RWPE2 (cell line): Measurements from ENCODE around the gene MRPL37.

ENCODE experiments used
- ATAC-seq: fragments of 200-7000 bp; cut with Tn5 transposase; 3 replicates; pipeline ENCODE4 v1.9.1; 2021; ENCODE audit warnings: low read depth
- DNase-seq: peaks from one replicate; pipeline ENCODE4 v3.0.0-alpha.2; 2020; ENCODE audit warnings: low spot score
- H3K27ac ChIP-seq: fragments of 450-650 bp; 2 replicates; pipeline ENCODE4 v1.5.1; 2017; ENCODE audit warnings: mild to moderate bottlenecking; ENCODE audit not compliant: poor library complexity, severe bottlenecking
- H3K27me3 ChIP-seq: fragments of 250-450 bp; sonication (Bioruptor Pico); 2 replicates; pipeline ENCODE4 v1.5.1; 2021; ENCODE audit warnings: mild to moderate bottlenecking, moderate library complexity; ENCODE audit not compliant: insufficient read depth, poor library complexity, severe bottlenecking
- H3K36me3 ChIP-seq: fragments of 250-450 bp; sonication (Bioruptor Pico); 2 replicates; pipeline ENCODE4 v1.5.1; 2020; ENCODE audit warnings: low read depth, mild to moderate bottlenecking, moderate library complexity
- H3K4me1 ChIP-seq: fragments of 250-450 bp; sonication (Bioruptor Pico); 2 replicates; pipeline ENCODE4 v1.5.1; 2021; ENCODE audit warnings: mild to moderate bottlenecking, moderate library complexity; ENCODE audit not compliant: insufficient read depth, poor library complexity, severe bottlenecking
- H3K4me3 ChIP-seq: fragments of 250-450 bp; sonication (Bioruptor Pico); 2 replicates; pipeline ENCODE4 v1.5.1; 2021; ENCODE audit warnings: mild to moderate bottlenecking, moderate library complexity; ENCODE audit not compliant: severe bottlenecking
- H3K9me3 ChIP-seq: fragments of 250-450 bp; sonication (Bioruptor Pico); 2 replicates; pipeline ENCODE4 v1.5.1; 2021; ENCODE audit warnings: mild to moderate bottlenecking, moderate library complexity; ENCODE audit not compliant: severe bottlenecking
- TF ChIP-seq, protein P1 (sequence below): fragments of 450-650 bp; IDR thresholded peaks from one replicate; pipeline ENCODE4 v1.5.1; 2017; ENCODE audit warnings: mild to moderate bottlenecking, moderate library complexity; ENCODE audit not compliant: poor library complexity, severe bottlenecking

The MRPL37 gene

GRCh38 chr1:54234284-54234683 lies 34.3 kb downstream of the MRPL37 start:
- Histone ChIP-seq H3K36me3 (no peaks in the 10 kb centered on the region), H3K4me1 (no peaks in the 10 kb centered on the region), H3K27ac (no peak overlapping the region), H3K4me3 (no peak overlapping the region), H3K27me3 (no peaks in the 10 kb centered on the region), H3K9me3 (no peaks in the 10 kb centered on the region)
- ATAC-seq (no peak), DNase-seq (no peak)
- TF ChIP-seq, protein P1, sequence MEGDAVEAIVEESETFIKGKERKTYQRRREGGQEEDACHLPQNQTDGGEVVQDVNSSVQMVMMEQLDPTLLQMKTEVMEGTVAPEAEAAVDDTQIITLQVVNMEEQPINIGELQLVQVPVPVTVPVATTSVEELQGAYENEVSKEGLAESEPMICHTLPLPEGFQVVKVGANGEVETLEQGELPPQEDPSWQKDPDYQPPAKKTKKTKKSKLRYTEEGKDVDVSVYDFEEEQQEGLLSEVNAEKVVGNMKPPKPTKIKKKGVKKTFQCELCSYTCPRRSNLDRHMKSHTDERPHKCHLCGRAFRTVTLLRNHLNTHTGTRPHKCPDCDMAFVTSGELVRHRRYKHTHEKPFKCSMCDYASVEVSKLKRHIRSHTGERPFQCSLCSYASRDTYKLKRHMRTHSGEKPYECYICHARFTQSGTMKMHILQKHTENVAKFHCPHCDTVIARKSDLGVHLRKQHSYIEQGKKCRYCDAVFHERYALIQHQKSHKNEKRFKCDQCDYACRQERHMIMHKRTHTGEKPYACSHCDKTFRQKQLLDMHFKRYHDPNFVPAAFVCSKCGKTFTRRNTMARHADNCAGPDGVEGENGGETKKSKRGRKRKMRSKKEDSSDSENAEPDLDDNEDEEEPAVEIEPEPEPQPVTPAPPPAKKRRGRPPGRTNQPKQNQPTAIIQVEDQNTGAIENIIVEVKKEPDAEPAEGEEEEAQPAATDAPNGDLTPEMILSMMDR, result no peak

DNA sequence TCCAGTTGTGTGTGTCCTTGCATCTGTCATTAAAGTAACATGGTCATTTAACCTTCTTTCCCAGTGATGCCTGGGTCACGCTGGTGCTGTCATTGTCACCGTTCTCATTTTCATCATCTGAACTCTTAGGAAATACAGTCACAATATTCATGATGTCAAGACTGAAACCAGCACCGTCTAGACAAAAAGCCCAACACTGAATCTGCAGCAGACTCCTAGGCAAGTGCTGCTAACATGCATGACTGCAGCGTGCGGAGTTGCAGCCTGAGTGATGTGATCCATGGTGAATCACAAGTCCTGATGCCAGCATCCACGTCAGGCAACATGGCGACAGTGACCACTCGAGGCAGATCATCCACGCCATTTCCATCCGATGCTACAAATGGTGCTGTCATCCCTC lies 37.6 kb downstream of the MRPL37 start:
- Histone ChIP-seq H3K36me3 (no peaks in the 10 kb centered on the region), H3K27ac (no peak overlapping the region)

DNA sequence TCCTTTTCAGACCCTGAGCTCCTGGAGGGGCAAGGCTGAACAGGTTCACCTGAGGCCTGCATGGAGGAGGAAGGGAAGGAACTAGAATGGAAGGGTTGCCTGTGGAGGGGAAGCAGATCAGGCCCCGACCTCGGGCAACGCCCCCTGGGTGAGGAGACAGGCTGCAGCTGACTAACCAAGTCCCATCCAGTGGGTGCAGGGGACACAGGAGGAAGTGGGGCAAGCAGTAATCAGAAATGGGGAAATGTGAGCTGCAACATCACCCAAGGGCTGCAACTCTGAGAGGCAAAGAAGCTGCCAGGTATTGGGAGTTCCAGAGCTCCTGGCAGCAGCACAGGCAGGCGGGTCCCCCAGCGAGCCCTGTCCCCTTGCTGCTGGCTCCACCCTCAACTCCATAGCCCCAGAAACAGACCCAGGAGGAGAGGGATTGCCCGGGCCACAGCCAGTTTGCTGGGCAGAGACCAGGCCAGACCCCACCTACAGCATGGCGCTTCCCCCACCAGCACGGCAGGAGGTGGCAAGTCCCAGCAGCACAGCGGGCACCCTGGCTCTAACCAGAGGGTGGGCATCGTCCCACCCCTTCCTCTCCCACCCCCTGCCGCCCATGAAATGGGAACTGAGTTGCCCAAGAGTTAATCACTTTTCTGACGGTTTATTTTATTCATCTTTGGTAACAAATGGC lies 38.5 kb downstream of the MRPL37 start:
- H3K4me1 ChIP-seq, result no peaks in the 10 kb centered on the region
- DNase-seq (no peak), ATAC-seq (no peak)
- no peaks in the 10 kb centered on the region for H3K9me3 ChIP-seq
- TF ChIP-seq, protein P1, result no peak
- no peak overlapping the region for H3K27ac ChIP-seq
- H3K36me3 ChIP-seq, result no peaks in the 10 kb centered on the region
- H3K27me3 ChIP-seq, result no peaks in the 10 kb centered on the region
- no peak overlapping the region for H3K4me3 ChIP-seq

More for the DNA sequence above, 37.6 kb downstream of the MRPL37 start:
- H3K9me3 ChIP-seq, result no peaks in the 10 kb centered on the region
- H3K27me3 ChIP-seq, result no peaks in the 10 kb centered on the region
- TF ChIP-seq, protein P1, result no peak
- DNase-seq (no peak), ATAC-seq (no peak)
- H3K4me3 ChIP-seq, result no peak overlapping the region
- H3K4me1 ChIP-seq, result no peaks in the 10 kb centered on the region

GRCh38 chr1:54239035-54239383 lies 39.0 kb downstream of the MRPL37 start:
- H3K9me3 ChIP-seq, result no peaks in the 10 kb centered on the region
- no peaks in the 10 kb centered on the region for H3K4me1 ChIP-seq
- no peak overlapping the region for H3K4me3 ChIP-seq
- DNase-seq, result no peak
- no peaks in the 10 kb centered on the region for H3K36me3 ChIP-seq
- H3K27me3 ChIP-seq, result no peaks in the 10 kb centered on the region
- ATAC-seq, result no peak
- no peak overlapping the region for H3K27ac ChIP-seq
- TF ChIP-seq, protein P1, result no peak

- ATAC-seq, result no peak
- no peak overlapping the region for H3K27ac ChIP-seq
- no peaks in the 10 kb centered on the region for H3K36me3 ChIP-seq
- H3K4me1 ChIP-seq, result no peaks in the 10 kb centered on the region
- H3K9me3 ChIP-seq, result no peaks in the 10 kb centered on the region
- TF ChIP-seq, protein P1, result no peak
- no peaks in the 10 kb centered on the region for H3K27me3 ChIP-seq
- no peak for DNase-seq
- H3K4me3 ChIP-seq, result no peak overlapping the region
These were observed 39.7 kb downstream of the MRPL37 start for GRCh38 chr1:54239631-54240031.
